ENCODE measurements around the gene NKX2-8.
A peak's percentile ranks its signal among the peaks of the same experiment; 100 is the strongest.

Gene NKX2-8

GRCh38 chr14:36618641-36619040, 36.2 kb upstream of the NKX2-8 start:
- no peak for TF ChIP-seq CTCF (IDR thresholded peaks at IDR 0.05)

DNA sequence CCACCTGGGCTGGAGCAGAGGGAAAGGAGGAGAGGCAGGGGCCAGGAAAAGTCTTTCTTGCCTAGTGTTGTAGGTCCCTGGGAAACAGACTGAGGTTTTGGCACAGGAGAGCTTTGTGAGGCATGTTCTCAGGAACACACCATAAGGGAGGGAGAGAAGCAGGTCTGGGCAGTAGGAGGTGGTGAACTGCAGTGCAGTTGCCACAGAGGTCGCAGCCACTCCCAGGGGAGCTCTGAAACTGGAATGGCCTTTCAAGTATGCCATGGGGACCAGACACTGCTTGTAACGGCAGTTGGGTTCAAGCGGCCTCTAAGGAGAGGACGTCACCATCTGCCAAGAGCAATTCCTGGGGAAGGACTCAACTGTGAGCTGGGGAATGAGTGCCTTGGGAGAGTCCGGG, 35.4 kb upstream of the NKX2-8 start:
- no peak for TF ChIP-seq CTCF (IDR thresholded peaks at IDR 0.05)

GRCh38 chr14:36605506-36605857, 23.1 kb upstream of the NKX2-8 start:
- no peak for TF ChIP-seq CTCF (IDR thresholded peaks at IDR 0.05)

GRCh38 chr14:36604757-36605505, 22.5 kb upstream of the NKX2-8 start:
- TF ChIP-seq CTCF (IDR thresholded peaks at IDR 0.05): peak; percentile 76

DNA sequence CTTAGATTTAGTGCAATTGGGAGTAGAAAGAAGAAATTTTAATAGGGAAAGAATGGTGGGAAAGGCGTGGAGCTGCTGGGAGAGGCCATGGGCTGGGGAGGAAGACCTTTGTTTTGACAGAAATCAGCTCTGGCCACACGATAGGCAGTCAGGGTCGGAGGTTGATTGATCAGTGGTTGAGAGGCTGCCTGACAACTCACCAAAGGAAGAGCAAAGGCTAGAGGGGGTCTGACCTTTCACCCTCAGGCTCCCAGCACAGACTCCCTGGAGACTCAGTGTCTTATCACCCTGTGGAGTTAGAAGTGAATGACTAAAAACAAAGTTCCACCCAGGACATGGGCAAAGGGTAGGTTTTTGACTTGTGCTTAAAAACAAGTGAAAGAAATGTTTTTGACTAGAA, 18.0 kb upstream of the NKX2-8 start:
- no peak for TF ChIP-seq CTCF (IDR thresholded peaks at IDR 0.05)

DNA sequence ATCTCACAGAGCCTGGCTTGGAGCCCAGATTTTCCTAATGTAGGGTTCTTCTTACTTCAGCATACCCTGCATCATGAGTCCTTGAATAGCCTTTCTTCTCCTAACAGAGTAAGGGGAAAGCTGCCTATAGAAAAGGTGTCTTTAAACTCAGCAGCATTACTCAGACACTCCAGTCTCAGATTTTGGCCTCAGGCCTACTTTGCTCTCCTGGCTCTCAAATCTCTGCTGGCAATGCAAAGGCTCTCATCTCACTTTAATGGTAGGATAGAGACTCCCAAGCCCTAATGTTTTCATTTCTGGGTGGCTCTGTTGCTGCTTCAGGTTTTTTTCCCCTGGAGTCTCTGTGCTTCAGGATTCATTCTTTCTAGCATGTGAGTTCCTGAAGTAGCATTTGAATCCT, 9.1 kb upstream of the NKX2-8 start:
- no peak for TF ChIP-seq CTCF (IDR thresholded peaks at IDR 0.05)

- no peak for TF ChIP-seq CTCF (IDR thresholded peaks at IDR 0.05)
Measured at GRCh38 chr14:36588788-36589187, 6.4 kb upstream of the NKX2-8 start.

DNA sequence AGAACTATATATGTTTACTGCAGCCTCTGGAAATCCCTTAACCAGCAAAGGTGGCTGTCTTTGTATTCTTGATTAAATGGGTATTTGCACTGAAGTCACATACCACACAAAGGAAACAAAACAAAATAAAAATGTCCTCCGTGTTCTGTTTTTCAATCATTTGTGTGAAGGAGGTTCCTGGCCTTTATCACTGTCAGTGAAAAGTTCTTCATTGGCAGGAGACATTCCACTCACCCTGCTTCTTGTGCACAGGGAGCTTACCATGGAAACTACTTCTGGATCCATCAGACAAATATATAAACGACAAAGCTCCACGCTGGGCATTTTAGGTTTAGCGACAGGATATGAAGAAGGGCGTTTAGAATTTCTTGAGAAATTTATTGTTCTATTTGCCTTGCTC, 5.7 kb upstream of the NKX2-8 start:
- TF ChIP-seq CTCF (IDR thresholded peaks at IDR 0.05): no peak

All from LNCAP (cell line).